ENCODE data around the gene PLA2G4C.

- no peak for TF ChIP-seq CTCF (IDR thresholded peaks at IDR 0.05; ENCODE audit: low read depth, low read length, poor library complexity, severe bottlenecking)
- no peak for TF ChIP-seq EZH2phosphoT487 (IDR thresholded peaks at IDR 0.05; ENCODE audit: borderline replicate concordance, low read length)
Measured at GRCh38 chr19:48103922-48104321, 6.7 kb downstream of the PLA2G4C start.
